COR-L47 (cell line): ENCODE measurements around the gene BTBD9.

Source experiments
- DNase-seq: peaks from one replicate; lab custom pipeline; 2025; lab: John Stamatoyannopoulos, UW

The BTBD9 gene

DNA sequence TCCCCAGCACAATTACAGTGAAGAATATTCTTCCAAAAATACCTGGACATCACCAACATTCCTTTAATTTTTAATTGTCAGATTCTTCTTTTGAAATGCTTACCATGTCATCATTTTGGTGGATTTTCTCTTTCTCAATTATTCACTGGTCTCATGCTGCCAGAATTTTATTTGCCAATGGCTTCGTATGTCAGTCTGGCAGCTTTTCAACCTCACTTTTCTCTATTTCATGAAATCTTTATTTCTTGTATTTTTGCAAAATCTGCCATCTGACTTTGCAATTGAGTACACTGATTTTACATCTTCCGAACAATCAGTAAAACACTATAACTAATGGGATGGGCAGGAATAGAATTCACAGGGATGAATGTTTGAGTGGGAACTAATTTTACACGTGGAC lies 84.1 kb downstream of the BTBD9 start:
- no peak for DNase-seq

DNA sequence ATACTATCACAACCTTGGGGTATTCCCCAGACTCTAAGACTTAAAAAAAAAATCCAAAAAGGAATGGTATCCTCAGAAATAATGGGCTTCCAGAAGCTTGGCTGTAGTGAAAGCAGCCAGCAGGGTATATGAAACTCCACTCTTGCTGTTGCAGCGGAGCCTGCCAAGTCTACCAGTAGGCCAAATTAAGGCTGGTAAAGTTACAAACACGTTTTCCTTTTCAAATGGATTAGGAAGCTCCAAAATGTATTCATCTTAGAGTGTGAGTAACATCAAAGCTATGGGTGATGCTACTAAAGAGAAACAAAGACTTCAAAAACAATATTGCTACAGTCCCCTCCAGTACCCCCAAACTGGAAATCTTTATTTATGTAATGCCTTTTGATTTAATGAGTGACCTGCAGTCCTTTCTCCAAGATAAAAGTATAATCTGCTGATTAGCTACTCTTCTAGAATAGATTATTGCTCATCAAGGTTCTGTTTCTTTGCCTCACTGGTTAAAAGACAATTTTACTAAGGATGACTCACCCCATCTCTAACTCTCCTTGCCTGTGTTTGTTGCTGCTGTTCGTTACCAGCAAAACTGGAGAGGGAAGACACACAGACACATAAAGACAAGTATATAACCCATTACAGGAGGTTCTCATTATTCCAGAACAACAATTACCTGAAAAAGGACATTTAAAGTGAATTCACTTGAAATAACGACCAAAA lies 84.9 kb downstream of the BTBD9 start:
- no peak for DNase-seq

DNA sequence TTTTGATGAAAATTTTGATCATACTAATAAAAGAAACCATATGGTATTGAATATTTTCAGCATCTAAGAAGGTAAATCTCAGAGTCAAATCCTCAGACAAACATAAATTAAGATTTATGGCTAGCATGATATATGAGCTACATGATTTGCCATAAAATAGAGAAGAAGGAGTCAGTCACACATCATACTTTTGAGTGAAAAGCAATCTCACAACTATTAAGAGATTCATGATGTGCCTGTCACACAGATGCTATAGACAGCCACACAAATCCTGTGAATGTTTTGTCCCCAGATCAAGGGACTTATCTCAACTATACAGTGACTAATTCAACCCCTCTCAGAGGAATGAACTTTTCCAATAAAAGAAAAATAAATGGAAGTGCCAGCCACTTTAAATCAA lies 85.7 kb downstream of the BTBD9 start:
- DNase-seq, result no peak

DNA sequence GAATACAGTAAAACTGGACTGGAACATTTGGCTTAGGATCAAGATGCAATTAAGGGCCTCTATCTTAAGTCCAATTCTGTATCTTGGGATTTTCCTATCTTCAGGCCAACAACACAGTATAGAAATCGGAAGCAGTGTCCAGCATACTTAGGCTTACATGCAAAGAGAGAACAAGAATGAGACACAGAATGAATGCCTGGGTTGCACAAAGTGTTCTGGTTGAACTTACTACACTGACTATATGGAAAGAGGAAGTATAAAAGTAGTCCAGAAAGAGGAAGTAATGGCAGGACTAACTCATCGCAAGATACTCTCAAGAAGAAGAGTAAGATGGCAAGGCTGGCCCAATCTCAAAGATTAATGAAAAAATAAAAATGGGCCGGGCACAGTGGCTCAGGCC lies 87.6 kb downstream of the BTBD9 start:
- DNase-seq, result no peak

DNA sequence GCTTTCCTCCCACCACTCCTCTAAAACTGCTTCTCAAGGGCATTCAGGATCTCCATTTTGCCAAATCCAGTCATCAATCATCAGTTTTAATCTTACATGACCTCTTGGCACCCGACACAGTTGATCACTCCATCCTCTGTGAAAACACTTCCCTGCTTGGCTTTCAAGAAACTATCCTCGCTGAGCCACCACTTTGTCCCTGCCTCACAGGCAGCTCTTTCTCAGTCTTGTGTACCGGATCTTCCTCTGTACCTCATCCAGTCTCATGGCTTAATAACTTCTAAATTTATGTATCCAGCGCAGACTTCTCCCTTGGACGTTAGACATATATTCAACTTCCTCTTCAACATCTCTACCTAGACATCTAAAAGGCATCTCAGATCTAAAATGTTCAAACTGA lies 89.9 kb downstream of the BTBD9 start:
- no peak for DNase-seq

DNA sequence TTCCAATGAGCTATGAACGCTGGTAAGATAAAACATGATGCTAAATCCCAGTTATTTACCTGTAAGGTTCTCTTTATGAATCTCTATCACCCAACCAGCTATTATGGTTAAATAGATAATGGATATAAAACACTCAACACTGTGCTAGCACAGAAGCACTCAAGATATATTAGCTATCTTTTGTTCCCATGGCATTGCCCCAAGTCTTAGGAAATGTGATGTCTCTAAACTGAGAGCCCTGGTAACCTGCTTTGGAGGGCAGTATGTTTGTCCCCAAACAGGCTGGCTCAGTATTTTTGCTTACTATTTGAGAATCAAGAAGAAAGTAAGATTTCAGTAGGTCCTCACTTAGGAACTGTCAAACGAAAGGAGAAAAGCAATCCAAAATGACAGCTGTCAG lies 90.5 kb downstream of the BTBD9 start:
- no peak for DNase-seq

DNA sequence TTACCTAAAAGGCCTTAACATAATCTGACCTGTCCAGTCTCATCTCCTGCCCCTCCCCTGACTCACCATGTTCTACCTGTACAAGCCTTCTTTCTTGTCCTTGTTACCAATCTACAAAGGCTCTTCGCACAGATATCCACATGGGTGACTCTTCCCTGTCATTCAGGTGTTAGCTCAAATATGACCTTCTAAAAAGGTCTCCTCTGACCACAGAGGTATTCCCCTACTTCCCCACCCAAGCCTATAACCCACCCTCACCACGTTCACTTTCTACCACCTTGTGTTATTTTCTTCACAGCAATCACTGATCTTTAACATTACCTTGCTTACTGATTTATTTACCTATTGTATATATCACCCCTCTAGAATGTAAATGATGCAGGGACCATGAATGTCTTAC lies 96.7 kb downstream of the BTBD9 start:
- no peak for DNase-seq

DNA sequence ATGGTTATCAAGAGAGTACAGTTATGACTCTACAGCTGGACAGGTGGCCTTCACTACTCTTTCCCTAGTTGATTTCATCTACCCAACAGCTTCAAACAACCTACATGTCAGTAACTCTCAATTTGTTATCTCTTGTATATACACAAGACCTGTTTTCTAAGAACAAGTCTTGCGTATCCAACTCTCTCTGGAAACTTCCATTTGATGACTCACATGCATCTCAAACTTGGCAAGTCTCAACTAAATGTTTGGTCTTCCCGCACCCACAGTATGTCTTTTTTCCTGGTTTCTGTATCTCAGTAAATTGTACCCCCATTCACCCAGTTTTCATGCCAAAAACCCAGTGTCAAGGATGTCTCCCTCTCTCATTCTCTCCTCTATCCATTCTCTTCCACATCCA lies 97.7 kb downstream of the BTBD9 start:
- DNase-seq, result no peak

DNA sequence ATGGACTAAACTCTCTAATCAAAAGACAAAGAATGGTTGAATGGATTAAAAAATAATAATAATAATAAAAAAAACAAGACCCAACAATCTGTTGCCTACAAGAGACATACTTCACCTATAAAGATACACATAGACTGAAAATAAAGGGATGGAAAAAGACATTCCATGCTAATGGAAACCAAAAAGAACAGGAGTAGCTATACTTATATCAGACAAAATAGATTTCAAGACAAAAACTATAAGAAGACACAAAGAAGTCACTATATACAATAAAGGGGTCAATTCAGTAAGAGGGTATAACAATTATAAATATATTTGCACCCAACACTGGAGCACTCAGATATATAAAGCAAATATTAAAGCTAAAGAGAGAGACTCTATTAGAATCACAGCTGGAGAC lies 106.7 kb downstream of the BTBD9 start:
- no peak for DNase-seq

DNA sequence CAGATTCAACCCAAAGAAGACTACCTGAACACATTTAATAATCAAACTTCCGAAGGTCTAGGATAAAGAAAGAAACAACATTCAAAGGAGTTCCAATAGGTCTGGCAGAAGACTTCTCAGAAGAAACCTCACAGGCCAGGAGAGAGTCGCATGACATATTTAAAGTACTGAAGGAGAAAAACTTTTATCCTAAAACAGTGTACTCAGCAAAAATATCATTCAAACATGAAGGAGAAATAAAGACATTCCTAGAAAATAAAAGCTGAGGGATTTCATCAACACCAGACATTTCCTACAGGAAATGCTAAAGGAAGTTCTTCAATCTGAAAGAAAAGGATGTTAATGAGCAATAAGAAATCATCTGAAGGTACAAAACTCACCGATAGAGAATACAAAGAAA lies 108.6 kb downstream of the BTBD9 start:
- no peak for DNase-seq

DNA sequence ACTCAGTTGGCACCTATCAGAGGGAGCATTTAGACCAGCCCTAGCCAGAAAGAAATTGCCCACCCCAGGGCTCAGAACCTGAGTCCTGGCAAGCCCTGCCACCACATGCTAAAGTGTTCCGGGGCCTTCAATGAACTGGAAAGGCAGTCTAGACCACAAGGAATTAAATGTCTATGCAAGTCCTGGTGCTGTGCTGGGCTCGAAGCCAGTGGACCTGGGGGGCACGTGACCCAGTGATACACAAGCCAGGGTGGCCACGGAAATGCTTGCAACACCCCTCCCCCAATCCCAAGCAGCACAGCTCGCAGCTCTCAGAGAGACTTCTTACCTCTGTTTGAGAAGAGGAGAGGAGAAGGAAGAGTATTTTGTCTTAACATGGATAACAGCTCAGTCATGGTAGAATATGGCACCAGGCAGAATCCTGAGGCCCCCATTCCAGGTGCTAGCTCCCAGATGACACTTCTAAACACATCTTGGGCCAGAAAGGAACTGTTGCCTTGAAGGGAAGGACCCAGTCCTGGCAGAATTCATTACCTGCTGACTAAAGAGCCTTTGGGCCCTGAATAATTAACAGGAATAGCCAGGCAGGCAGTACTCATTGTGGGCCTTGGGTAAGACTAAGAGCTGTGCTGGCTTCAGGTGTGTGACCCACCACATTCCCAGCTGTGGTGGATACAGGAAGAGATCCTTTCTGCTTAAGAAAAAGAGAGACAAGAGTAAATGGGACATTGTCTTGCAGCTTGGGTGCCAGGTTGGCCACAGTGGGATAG lies 111.3 kb downstream of the BTBD9 start:
- DNase-seq, result no peak

DNA sequence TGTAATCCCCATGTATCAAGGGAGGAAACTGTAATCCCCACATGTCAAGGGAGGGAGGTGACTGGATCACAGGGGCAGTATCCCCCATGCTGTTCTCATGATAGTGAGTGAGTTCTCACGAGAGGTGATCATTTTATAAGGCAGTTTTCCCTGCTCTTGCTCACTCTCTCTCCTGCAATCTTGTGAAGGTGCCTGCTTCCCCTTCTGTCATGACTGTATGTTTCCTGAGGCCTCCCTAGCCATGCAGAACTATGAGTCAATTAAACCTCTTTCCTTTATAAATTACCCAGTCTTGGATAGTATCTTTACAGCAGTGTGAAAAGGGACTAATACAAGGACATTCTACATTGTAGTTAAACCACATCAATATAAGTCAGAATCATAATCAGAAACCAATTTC lies 112.4 kb downstream of the BTBD9 start:
- no peak for DNase-seq

DNA sequence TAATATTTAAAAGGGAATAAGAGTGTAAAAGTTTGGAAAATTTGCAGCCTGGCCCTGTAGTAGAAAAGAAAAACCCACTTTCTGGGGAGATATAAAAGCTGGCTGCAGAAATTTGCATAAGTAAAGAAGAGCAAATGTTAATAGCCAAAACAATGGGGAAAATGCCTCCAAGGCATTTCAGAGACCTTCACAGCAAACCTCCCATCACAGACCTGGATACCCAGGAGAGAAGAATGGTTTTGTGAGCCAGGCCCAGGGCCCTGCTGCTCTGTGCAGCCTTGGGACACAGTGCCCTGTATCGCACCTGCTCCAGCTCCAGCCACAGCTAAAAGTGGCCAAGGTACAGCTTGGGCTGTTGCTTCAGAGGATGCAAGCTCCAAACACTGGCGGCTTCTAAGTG lies 113.8 kb downstream of the BTBD9 start:
- DNase-seq, result no peak

DNA sequence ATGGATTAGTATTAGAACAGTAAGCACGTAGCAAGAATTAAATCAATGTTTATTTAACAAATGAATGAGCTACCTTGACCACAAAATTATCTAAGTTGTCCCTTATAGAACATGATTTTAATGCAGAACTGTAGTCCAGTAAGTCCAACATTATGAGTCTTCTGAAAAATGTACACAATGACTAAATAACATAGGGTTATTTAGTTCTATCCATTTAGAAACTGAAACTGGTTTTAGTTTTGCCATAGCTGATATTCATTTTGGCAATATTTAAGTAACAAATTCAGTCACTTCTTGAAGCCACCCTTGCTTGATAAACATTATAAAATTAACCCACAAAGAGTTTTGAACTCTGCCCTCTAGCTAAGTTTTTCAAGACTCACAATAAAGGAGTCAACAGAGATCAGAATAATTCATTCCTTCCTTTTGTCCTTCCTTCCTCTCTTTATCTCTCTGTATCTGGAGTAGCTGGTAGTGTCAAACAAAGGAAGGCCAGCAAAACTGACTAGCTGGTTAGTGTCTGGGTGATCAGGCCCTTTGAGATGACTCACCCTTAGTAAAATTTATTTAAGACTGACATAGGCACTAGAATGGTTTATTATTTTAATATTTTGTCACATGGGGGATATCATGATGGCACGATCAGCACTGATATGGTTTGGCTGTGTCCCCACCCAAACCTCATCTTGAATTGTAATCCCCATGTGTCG lies 115.1 kb downstream of the BTBD9 start:
- no peak for DNase-seq

DNA sequence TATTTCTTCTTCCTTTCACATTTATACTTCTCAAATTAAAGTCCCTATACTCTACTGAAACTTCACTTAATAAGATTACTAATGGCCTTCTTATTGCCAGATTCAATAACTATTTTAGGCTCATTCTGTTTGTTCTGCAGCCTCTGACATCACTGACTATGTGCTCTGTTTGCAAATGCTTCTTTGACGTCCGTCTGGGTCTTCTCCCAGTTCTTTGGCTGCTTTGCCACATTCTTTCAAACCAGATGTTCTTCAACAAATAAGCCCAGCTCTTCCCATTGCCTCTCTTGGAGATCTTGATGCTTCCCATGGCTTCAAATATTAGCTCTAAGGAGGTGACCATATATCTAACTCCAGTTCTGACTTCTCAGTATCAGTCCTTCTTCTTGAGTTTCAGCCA lies 117.4 kb downstream of the BTBD9 start:
- no peak for DNase-seq

DNA sequence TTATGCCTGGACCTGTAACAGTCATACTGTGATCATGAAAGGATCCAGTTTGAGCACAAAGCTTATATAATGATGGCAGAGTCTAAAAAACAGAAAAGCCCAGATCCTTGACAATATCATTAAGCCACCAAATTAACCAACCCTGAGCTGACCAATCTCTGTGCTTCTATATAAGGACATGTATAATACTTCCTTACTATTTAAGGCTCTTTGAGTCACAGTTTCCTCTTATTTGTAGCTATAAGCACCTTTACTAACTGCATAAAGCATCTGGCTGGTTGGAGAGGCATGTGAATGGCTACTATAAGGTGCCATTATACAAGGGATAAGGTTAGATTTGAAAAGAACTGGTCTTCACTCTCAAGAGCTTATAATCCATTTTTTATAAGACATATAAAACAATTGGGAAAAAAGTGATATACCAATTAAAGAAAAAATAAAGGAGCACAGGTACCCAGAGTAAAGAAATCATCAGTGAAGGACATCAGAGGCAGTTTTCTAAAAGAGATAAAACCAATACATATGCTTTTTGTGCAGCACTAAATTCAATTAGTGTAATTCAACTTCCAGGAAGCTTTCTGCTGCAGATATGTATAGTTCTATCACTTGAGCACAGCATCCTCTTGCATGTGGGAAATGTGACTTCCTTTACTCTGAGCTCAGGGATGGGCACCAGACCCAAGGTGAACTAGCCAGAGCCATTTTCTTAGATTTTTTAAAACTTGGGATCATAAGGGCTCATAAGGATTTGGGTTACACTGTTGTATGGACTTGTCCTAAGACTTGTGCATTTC lies 121.0 kb downstream of the BTBD9 start:
- no peak for DNase-seq

DNA sequence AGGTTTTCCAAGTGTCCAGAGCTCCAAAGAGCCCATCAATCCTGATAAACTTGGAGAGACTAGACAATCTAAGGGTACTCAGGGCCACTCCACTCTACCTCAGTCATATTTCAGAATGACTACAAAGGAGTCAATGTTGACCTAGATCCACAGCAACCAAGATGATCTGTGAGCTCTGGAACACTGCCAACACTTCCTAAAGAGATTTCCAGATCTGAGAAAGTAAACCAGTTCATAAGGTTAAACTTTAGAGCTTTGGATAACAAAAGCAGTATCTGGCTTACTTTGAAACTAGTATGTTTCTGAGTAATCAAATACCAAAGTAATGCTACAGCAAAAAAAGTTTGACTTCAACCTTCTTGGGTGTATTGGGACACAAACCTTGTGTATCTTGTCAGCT lies 122.7 kb downstream of the BTBD9 start:
- no peak for DNase-seq

DNA sequence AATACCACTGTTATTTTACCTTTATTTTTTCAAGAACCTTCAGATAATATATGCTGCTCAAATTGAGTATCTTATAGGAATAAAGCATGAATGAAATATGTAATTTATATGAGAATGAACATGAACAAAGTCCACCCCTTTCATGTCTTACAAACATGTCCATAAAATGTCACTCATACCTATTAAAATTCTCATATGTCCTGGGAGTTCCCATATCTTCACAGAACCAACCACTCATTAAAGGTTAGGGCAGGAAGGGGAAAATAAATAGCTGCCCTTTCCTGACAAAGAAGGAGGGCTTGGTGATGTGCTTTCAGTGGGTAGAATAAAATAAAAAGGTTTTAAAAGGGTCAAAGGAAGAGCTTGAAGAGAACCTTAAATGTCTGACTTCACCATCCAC lies 125.3 kb downstream of the BTBD9 start:
- no peak for DNase-seq

DNA sequence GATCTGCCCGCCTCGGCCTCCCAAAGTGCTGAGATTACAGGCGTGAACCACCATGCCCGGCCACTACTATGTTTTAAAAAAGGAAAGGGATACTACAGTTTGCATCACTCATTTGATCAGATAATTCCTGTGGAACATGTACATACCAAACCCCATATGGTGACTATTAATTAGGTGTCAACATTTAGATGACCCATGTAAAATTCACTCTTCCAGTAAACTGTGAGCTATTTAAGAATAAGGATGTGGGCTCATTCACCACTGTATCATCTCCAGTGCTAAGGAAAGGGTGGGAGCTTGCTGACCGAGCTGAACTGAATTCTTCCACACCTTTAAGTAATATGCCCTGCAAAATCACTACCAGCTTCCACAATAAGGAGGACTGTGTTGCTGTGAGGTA lies 127.5 kb downstream of the BTBD9 start:
- DNase-seq, result no peak

DNA sequence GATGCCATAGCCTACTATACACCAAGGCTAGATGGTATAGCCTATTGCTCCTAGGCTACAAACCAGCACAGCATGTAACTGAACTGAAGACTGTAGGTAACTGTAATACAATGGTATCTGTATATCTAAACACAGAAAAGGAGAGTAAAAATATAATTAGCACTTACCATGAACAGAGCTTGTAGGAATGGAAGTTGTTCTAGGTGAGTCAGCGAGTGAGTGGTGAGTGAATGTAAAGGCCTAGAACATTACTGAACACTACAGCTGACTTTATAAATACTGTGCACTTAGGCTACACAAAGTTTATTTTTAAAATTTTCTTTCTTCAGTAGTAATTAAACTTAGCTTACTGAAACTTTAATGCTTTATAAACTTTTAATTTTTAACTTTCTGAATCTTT lies 129.5 kb downstream of the BTBD9 start:
- no peak for DNase-seq

DNA sequence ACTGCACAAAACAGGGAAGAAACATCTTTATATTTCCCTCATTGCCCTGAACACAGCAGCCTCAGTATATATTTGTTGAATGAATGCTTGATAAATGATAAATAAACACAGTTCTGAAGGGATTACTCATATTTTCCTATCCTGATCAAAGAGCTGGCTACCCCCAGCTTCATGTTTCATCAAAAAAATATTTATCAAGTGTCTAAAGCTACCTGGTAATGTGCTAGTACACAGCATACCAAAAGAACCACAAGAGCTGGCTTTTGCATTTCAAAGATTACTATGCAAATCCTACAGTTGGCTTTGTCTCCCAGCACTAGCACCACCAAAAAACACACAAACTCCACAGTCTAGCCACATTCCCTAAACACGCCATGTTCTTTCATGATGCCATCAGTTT lies 130.0 kb downstream of the BTBD9 start:
- DNase-seq, result no peak

DNA sequence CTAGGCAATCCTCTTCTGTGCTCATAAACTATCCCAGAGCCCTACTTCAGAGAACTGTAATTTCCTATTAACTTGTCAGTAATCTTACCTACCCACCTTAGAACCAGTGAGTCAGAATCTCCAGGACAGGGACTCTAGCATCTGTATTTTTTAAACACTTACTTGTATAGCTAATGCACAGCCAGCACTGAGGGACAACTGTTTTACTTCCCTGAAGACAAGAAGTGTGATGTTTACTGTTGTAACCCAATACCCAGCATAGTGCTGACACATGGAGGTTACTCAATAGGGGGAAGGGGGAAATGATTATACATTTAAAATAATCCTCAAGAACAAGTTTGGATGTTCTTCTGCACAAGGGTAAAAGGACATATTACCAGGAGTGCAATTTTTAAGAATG lies 130.8 kb downstream of the BTBD9 start:
- DNase-seq, result no peak

DNA sequence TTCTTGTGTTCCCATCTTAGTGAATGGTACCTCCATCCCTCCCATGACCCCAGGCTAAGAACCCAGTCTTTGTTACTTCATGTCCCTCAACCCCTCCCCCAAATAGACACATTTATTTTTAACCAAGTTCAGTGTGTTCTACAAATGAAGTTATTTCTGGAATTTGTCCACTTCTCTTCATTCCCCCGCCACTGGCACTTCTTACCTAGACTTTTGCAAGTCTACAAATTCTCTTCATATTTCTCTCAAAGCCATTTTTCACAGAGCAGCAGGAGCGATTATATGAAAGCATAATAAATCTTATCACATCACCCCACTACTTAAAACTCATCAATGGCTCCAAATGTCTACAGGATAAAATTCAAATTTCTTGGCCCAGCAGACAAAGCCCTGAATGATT lies 131.4 kb downstream of the BTBD9 start:
- no peak for DNase-seq
